Adipocyte (in vitro differentiated cells): ENCODE data around the gene AOPEP.

ENCODE experiments used
- DNase-seq: peaks from one replicate; pipeline ENCODE4 v3.0.0-alpha.2; 2015; ENCODE audit warnings: low read depth
- H3K27me3 ChIP-seq: replicated peaks from 2 replicates; pipeline ENCODE4 v1.7.0; 2013; ENCODE audit warnings: mild to moderate bottlenecking, low read length, moderate library complexity; ENCODE audit not compliant: control insufficient read depth, insufficient read depth
- H3K36me3 ChIP-seq: 2 replicates; pipeline ENCODE4 v1.7.0; 2013; ENCODE audit warnings: low read length, mild to moderate bottlenecking, moderate library complexity; ENCODE audit not compliant: control insufficient read depth, insufficient read depth, severe bottlenecking
- H3K4me1 ChIP-seq: 2 replicates; pipeline ENCODE4 v1.7.0; 2013; ENCODE audit warnings: mild to moderate bottlenecking, low read length, moderate library complexity; ENCODE audit not compliant: control insufficient read depth, insufficient read depth
- H3K4me3 ChIP-seq: 2 replicates; pipeline ENCODE4 v1.7.0; 2013; ENCODE audit warnings: mild to moderate bottlenecking, low read length, moderate library complexity
- H3K9ac ChIP-seq: 2 replicates; pipeline ENCODE4 v1.7.0; 2013; ENCODE audit warnings: mild to moderate bottlenecking, low read length, moderate library complexity
- H3K9me3 ChIP-seq: 2 replicates; pipeline ENCODE4 v1.7.0; 2013; ENCODE audit warnings: mild to moderate bottlenecking, low read length, moderate library complexity; ENCODE audit not compliant: control insufficient read depth

Gene AOPEP

DNA sequence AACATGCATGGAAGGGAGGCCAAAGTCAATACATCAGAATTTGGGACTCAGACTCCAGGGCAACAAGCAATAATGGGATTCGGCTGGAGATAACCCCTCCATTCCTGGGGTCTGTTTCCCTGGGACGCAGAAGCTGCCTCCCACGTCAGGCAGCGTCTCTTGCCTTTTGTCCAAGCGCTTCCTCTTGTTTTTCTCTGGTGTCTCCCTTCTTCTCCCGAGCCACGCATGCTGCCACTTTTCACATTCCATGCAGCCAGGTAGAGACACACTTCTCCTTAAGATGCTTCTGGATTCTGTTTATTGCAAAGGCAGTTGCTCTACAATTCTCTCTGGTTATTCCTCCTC, 267.3 kb downstream of the AOPEP start:
- no peaks in the 10 kb centered on the region for H3K4me1 ChIP-seq
- H3K36me3 ChIP-seq = no peaks in the 10 kb centered on the region
- H3K4me3 ChIP-seq = no peak overlapping the region
- H3K27me3 ChIP-seq = no peaks in the 10 kb centered on the region
- no peak overlapping the region for H3K9ac ChIP-seq
- H3K9me3 ChIP-seq = no peaks in the 10 kb centered on the region
- DNase-seq = no peak

GRCh38 chr9:94995048-94995693, 268.7 kb downstream of the AOPEP start:
- DNase-seq = no peak
- no peaks in the 10 kb centered on the region for H3K4me1 ChIP-seq
- H3K9ac ChIP-seq = no peak overlapping the region
- H3K27me3 ChIP-seq = no peaks in the 10 kb centered on the region
- no peak overlapping the region for H3K4me3 ChIP-seq
- no peaks in the 10 kb centered on the region for H3K36me3 ChIP-seq
- H3K9me3 ChIP-seq = no peaks in the 10 kb centered on the region

DNA sequence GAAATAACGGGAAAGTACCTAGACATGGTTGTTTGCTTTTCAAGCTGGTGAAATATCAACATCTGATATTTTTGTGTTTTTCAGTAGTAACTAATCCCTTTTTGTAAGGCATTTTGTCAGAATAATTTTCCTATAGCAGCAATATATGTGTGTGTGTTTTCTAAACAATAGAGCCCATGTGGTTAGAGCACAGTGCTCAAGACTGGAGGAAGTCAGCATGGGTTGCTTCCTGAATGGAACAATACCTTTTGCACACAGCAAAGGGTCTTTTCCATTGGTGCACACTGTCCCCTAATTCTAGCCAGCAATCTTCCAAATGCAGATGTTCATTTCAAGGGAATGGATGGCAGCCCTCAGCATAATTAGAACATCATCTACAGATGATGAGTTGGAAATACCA, 270.1 kb downstream of the AOPEP start:
- H3K4me3 ChIP-seq = no peak overlapping the region
- H3K9me3 ChIP-seq = no peaks in the 10 kb centered on the region
- no peaks in the 10 kb centered on the region for H3K27me3 ChIP-seq
- no peaks in the 10 kb centered on the region for H3K36me3 ChIP-seq
- no peak overlapping the region for H3K9ac ChIP-seq
- no peaks in the 10 kb centered on the region for H3K4me1 ChIP-seq
- DNase-seq = no peak

DNA sequence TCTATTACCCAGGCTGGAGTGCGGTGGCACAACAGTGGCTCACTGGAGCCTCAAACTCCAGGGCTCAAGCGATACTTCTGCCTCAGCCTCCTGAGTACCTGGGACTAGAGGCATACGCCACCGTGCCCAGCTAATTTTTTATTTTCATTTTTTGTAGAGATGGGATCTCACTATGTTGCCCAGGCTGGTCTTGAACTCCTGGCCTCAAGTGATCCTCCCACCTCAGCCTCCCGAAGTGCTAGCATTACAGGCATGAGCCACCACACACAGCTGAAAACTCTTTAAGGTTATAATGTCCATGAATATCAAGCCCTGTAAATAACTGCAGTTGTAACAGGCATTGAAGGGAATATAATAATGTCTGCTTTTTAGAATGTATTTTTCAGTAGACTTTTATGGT, 271.2 kb downstream of the AOPEP start:
- Histone ChIP-seq H3K9ac (no peak overlapping the region), H3K36me3 (no peaks in the 10 kb centered on the region), H3K4me3 (no peak overlapping the region), H3K27me3 (no peaks in the 10 kb centered on the region), H3K4me1 (no peaks in the 10 kb centered on the region), H3K9me3 (no peaks in the 10 kb centered on the region)
- no peak for DNase-seq

- no peak for DNase-seq
- Histone ChIP-seq H3K9ac (no peak overlapping the region), H3K4me3 (no peak overlapping the region), H3K27me3 (no peaks in the 10 kb centered on the region), H3K9me3 (no peaks in the 10 kb centered on the region), H3K4me1 (no peaks in the 10 kb centered on the region), H3K36me3 (no peaks in the 10 kb centered on the region)
Measured at GRCh38 chr9:94999832-95000231, 273.3 kb downstream of the AOPEP start.

GRCh38 chr9:95000821-95001220, 274.3 kb downstream of the AOPEP start:
- Histone ChIP-seq H3K9ac (no peak overlapping the region), H3K36me3 (no peaks in the 10 kb centered on the region), H3K4me3 (no peak overlapping the region), H3K27me3 (no peaks in the 10 kb centered on the region), H3K4me1 (no peaks in the 10 kb centered on the region), H3K9me3 (no peaks in the 10 kb centered on the region)
- DNase-seq = no peak

DNA sequence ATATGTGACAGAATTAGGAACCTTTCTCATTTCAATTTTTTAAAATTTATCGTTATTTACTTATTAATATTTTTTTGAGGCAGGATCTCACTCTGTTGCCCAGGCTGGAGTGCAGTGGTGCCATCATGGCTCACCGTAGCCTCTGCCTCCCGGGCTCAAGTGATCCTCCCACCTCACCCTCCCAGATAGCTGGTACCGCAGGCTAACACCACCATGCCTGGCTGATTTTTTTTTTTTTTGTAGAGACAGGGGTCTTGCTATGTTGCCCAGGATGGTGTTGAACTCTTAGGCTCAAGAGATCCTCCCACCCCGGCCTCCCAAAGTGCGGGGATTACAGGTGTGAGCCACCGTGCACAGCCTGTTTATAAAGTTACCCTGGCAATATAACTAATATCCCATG, 275.2 kb downstream of the AOPEP start:
- no peak overlapping the region for H3K9ac ChIP-seq
- H3K27me3 ChIP-seq = no peaks in the 10 kb centered on the region
- peaks cover 8% of the 10 kb centered on the region for H3K4me1 ChIP-seq
- H3K9me3 ChIP-seq = no peaks in the 10 kb centered on the region
- H3K4me3 ChIP-seq = no peak overlapping the region
- H3K36me3 ChIP-seq = no peaks in the 10 kb centered on the region
- no peak for DNase-seq

DNA sequence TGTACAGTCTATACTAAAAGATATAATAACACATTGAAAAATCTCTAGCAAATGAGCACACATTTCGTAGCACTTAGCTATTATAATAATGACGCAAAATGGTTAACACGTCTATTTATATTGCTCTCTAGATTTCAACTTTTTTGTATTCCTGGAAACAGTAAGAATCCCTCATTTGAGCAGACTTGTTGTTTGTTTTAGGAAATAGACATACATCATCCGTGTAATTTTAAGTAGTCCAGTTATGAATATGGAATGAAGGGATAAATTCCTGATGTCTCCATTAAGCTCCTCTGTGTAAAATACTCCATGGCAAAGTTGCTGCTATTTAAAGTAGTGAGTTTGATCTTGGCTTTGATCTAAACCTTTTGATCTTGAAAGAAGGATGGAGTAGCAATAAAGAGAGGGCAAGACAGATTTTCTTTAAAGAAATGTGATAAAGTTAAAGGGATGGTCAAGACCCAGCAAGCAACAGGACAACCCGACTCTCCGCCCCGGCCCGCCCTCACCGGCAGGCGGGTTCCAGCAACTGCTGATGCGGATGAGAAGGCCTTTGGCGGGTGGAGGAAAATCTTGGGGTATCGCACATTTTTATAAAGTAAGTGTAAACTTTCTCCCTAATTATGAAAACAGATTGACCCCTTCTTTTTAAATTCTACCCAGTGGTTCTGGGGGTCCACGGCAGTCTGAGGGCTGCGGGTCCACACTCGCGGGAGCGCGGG, 277.4 kb downstream of the AOPEP start:
- H3K36me3 ChIP-seq = peaks cover 10% of the 10 kb centered on the region
- peak overlapping the region; percentile 89 for H3K4me3 ChIP-seq
- H3K9me3 ChIP-seq = no peaks in the 10 kb centered on the region
- peak overlapping the region; percentile 94 for H3K9ac ChIP-seq
- no peaks in the 10 kb centered on the region for H3K27me3 ChIP-seq
- DNase-seq = peak; percentile 81
- H3K4me1 ChIP-seq = peaks cover 15% of the 10 kb centered on the region

- peak overlapping the region; percentile 89 for H3K4me3 ChIP-seq
- peaks cover 13% of the 10 kb centered on the region for H3K36me3 ChIP-seq
- H3K4me1 ChIP-seq = peaks cover 15% of the 10 kb centered on the region
- no peaks in the 10 kb centered on the region for H3K9me3 ChIP-seq
- H3K27me3 ChIP-seq = no peaks in the 10 kb centered on the region
- peak; percentile 73 for DNase-seq
- peak overlapping the region; percentile 94 for H3K9ac ChIP-seq
Measured at GRCh38 chr9:95004411-95005277, 278.1 kb downstream of the AOPEP start.

GRCh38 chr9:95005278-95006143, 279.0 kb downstream of the AOPEP start:
- Histone ChIP-seq H3K4me3 (peak overlapping the region; percentile 87), H3K27me3 (no peaks in the 10 kb centered on the region), H3K36me3 (peaks cover 17% of the 10 kb centered on the region), H3K9me3 (no peaks in the 10 kb centered on the region), H3K4me1 (peaks cover 15% of the 10 kb centered on the region), H3K9ac (peak overlapping the region; percentile 92)
- peak; percentile 38 for DNase-seq
